IPS DF 4.7 (cell line): ENCODE measurements around the gene RTL9.
A peak's percentile ranks its signal among the peaks of the same experiment; 100 is the strongest.
"Not testable (repeated sequence)": the region's sequence is repeated elsewhere in the genome, so short reads cannot be mapped to it uniquely, and the experiment has no call there.

Source experiments
- DNase-seq: peaks from one replicate; pipeline ENCODE4 v3.0.0-alpha.2; 2013; ENCODE audit warnings: low spot score; ENCODE audit errors: extremely low read depth

The RTL9 gene

DNA sequence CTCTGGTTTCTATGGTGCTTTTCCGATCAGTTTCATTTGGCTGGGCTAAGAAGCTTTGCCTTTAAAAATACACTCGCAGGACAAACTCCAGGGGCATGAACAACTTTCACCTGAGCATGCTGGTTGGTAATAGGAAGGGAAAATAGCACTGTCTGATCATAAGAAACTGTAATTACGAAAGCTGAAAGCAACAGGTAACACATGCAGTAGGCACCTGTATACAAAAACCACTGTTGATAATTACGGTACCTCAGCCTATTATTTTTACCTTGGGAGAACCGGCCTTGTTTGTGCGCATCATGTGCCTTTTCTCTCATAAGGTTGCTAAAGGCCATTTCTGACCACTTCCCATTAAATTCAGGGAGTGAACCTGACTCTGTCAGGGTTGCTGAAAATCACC lies 45.7 kb downstream of the RTL9 start:
- no peak for DNase-seq

DNA sequence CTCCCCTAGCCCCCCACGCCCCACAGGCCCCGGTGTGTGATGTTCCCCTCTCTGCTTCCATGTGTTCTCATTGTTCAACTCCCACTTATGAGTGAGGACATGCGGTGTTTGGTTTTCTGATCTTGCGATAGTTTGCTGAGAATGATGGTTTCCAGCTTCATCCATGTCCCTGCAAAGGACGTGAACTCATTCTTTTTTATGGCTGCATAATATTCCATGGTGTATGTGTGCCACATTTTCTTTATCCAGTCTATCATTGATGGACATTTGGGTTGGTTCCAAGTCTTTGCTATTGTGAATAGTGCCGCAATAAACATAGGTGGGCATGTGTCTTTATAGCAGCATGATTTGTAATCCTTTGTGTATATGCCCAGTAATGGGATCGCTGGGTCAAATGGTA lies 47.6 kb downstream of the RTL9 start:
- DNase-seq, result not testable (repeated sequence)

DNA sequence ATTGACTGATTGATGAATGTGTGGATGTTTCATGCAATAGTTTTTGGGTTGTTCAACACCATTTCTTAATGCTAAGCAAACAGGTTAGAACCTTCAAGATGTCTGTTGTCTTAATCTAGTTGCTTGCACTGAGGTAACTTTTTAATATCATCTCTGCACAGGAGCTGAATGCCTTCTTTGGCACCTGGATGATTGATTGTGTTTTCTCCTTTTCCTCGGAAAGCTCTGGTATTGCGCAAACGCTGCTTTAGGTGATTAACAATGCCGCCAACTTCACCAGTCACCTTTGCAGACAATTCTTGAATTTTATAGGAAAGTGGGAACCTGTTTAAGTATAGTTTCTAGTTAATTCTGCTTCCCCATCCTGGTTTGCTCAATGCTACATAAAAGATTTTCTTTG lies 48.2 kb downstream of the RTL9 start:
- no peak for DNase-seq

DNA sequence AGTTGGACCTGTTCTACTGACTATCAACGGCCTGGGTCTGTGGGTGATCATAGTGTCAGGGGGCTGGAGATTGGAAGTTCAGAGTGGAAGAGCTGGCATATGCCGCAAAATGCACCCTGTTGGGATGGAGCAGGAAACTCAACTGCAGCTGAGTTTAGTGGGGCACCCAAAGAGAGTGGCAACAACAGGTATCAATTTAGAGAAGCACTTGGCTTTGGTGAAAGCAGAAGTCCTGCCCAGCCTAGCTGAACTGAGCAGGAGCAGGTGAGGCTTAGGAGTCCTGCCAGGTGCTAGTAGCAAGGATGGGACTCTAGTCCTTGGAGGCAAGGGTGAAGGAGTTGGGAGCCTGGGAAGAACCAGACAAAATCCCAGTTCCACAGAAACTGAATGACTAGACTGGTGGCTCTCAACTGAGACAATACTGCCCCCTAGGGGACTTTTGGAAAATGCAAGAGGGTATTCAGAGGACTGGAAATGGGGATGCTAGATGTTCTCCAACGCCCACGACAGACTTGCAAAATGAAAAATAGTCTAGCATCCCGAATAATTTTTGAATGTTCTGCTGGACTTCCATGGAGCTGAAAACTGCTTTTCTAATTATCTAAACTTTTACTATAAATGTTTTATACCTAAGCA lies 49.4 kb downstream of the RTL9 start:
- DNase-seq, result peak; percentile 25
